ENCODE results near the gene GSTM2. TPM values are rescaled to one million over a fixed set of nuclear protein-coding genes. Genes with fewer than 3 reads are reported as not detected.

The GSTM2 gene
- 38.9 TPM for polyA plus RNA-seq (2012; ENCODE audit: insufficient read depth, insufficient read length, low read depth)

- no peaks in the 10 kb centered on the region for H3K9me3 ChIP-seq
- peak; percentile 97 for DNase-seq
- peaks cover 3% of the 10 kb centered on the region; the same call in 1 of the 2 replicates for H3K4me1 ChIP-seq
- TF ChIP-seq CTCF (IDR thresholded peaks at IDR 0.05; ENCODE audit: low read depth, low read length), result no peak
- peak within 1 kb of the TSS; percentile 48 for H3K4me3 ChIP-seq (ENCODE audit: low read depth, low read length)
- no peaks in the 10 kb centered on the region for H3K27me3 ChIP-seq
- no peaks in the 10 kb centered on the region for H3K36me3 ChIP-seq
Measured at GRCh38 chr1:109667452-109668122, at the start of gene GSTM2. Gene GSTM2, plus strand, starts transcription at chr1:109668057. Its CDS starts 59 bp downstream, at chr1:109668116.

- no peaks in the 10 kb centered on the region for H3K27me3 ChIP-seq
- TF ChIP-seq CTCF (IDR thresholded peaks at IDR 0.05; ENCODE audit: low read depth, low read length), result no peak
- H3K9me3 ChIP-seq, result no peaks in the 10 kb centered on the region
- H3K4me1 ChIP-seq, result peaks cover 46% of the 10 kb centered on the region
- H3K36me3 ChIP-seq, result peaks cover 3% of the 10 kb centered on the region; the same call in 1 of the 2 replicates
- DNase-seq, result no peak
- peak overlapping the region; percentile 98 for H3K4me3 ChIP-seq (ENCODE audit: low read depth, low read length)
Measured at GRCh38 chr1:109618661-109619575, 48.9 kb upstream of the GSTM2 start.

GRCh38 chr1:109619576-109620400 lies 48.1 kb upstream of the GSTM2 start, which contains the start of the genes AMPD2 and GNAT2:
Gene AMPD2, plus strand, starts transcription at chr1:109619837. Its CDS starts 1,339 bp downstream, at chr1:109621176.
Gene GNAT2, minus strand, starts transcription at chr1:109619616. Its CDS starts 6,746 bp downstream, at chr1:109612870.
- no peak for TF ChIP-seq CTCF (IDR thresholded peaks at IDR 0.05; ENCODE audit: low read depth, low read length)
- H3K9me3 ChIP-seq, result no peaks in the 10 kb centered on the region
- DNase-seq, result peak; percentile 84
- peaks cover 3% of the 10 kb centered on the region; the same call in 1 of the 2 replicates for H3K36me3 ChIP-seq
- H3K4me1 ChIP-seq, result peaks cover 54% of the 10 kb centered on the region
- H3K27me3 ChIP-seq, result no peaks in the 10 kb centered on the region
- H3K4me3 ChIP-seq (ENCODE audit: low read depth, low read length), result peak within 1 kb of the TSS; percentile 98

GRCh38 chr1:109620401-109620791 lies 47.5 kb upstream of the GSTM2 start:
- Histone ChIP-seq H3K36me3 (peaks cover 7% of the 10 kb centered on the region; the same call in 1 of the 2 replicates), H3K4me3 (ENCODE audit: low read depth, low read length) (peak overlapping the region; percentile 98), H3K27me3 (no peaks in the 10 kb centered on the region), H3K4me1 (peaks cover 60% of the 10 kb centered on the region), H3K9me3 (no peaks in the 10 kb centered on the region)
- no peak for TF ChIP-seq CTCF (IDR thresholded peaks at IDR 0.05; ENCODE audit: low read depth, low read length)
- DNase-seq, result peak; percentile 36

GRCh38 chr1:109620841-109621286 lies 47.0 kb upstream of the GSTM2 start:
- H3K4me3 ChIP-seq (ENCODE audit: low read depth, low read length), result peak overlapping the region; percentile 98
- no peaks in the 10 kb centered on the region for H3K9me3 ChIP-seq
- peaks cover 12% of the 10 kb centered on the region; the same call in 1 of the 2 replicates for H3K36me3 ChIP-seq
- no peaks in the 10 kb centered on the region for H3K27me3 ChIP-seq
- DNase-seq, result peak; percentile 99
- H3K4me1 ChIP-seq, result peaks cover 62% of the 10 kb centered on the region
- TF ChIP-seq CTCF (IDR thresholded peaks at IDR 0.05; ENCODE audit: low read depth, low read length), result no peak

All from BE2C (cell line).